K562 (cell line): ENCODE measurements around the gene PPM1N. TPM values are rescaled to one million over a fixed set of nuclear protein-coding genes. Genes with fewer than 3 reads are reported as not detected.

Experiments
- SP1 ChIP-seq: sonication (generic); formaldehyde crosslinking; IDR thresholded peaks from 2 replicates; pipeline ENCODE4 v1.8.1; 2022; ENCODE audit warnings: mild to moderate bottlenecking, missing genetic modification reagents
- polyA plus RNA-seq, 8 experiments: library from polyadenylated mRNA; depleted of rRNA in 4 of 8; stranded (reverse) in 5 of 8; unstranded in 3 of 8; fragments of >200 nt; fragmentation: Nextera tagmentation in 2 of 8; fragmentation: Illumina TruSeq in 1 of 8; extraction: Ambion mirVana in 2 of 8; extraction: Trizol in 1 of 8; gene quantifications; 2 replicates each; pipeline versions ENCODE4 v1.2.1 to v1.2.3, GENCODE V29; 2011 to 2014; ENCODE audit warnings: inconsistent platforms in 1 of 8, missing spikeins in 1 of 8
- total RNA-seq, 7 experiments: library from RNA; depleted of rRNA in 6 of 7; stranded (reverse); fragments of >200 nt in 6 of 7; fragmentation: Illumina TruSeq in 2 of 7; extraction: Trizol in 2 of 7; gene quantifications; 2 replicates each; pipeline versions ENCODE4 v1.2.1 to v1.2.3, GENCODE V29; 2011 to 2021; ENCODE audit warnings: low replicate concordance in 1 of 7
- TF ChIP-seq, protein P1 (sequence below): fragments of 450-650 bp; IDR thresholded peaks from 2 replicates; pipeline ENCODE4 v1.6.1; 2017; ENCODE audit warnings: antibody characterized with exemption, mild to moderate bottlenecking
- TF ChIP-seq, protein P2 (sequence below), 2 experiments: fragments of 450-650 bp; formaldehyde crosslinking in 1 of 2; IDR thresholded peaks; 2 replicates each; pipeline versions ENCODE4 v1.4.0 to v1.6.1; 2014 to 2020; ENCODE audit warnings: mild to moderate bottlenecking in 2 of 2, borderline replicate concordance in 1 of 2, low read depth in 1 of 2

PPM1N gene
- total and polyA plus RNA-seq, 9 of the 15 experiments (the other 6 are each of a cell fraction or from before 2014, with no cell fraction given): 4.5 to 15.6 (median 8.7) TPM

DNA sequence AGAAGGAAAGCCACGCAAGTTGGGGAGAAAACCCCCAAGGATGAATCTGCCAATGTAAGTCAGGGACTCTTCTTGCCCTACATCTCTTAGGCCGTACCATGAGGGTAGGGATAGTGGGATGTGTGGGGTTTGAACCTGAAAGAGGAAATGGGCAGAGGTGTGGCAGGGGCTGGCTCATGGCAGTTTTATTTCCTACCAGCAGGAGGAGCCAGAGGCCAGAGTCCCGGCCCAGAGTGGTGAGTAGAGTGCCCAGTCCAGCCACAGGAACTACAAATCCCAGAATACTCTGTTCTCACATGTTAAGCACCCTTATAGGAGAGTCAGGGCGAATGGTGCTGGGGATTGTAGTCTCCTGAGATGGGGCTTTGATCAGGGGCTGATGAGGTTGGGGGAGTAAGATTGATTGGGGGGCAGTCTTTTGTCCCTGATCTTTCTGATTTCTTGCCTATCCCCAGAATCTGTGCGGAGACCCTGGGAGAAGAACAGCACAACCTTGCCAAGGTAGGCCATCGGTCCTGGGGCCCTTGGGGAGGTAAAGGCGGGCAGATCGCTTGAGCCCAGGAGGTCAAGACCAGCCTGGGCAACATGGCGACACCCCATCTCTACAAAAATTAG, 25.5 kb downstream of the PPM1N start (continued):
- TF ChIP-seq, protein P1, sequence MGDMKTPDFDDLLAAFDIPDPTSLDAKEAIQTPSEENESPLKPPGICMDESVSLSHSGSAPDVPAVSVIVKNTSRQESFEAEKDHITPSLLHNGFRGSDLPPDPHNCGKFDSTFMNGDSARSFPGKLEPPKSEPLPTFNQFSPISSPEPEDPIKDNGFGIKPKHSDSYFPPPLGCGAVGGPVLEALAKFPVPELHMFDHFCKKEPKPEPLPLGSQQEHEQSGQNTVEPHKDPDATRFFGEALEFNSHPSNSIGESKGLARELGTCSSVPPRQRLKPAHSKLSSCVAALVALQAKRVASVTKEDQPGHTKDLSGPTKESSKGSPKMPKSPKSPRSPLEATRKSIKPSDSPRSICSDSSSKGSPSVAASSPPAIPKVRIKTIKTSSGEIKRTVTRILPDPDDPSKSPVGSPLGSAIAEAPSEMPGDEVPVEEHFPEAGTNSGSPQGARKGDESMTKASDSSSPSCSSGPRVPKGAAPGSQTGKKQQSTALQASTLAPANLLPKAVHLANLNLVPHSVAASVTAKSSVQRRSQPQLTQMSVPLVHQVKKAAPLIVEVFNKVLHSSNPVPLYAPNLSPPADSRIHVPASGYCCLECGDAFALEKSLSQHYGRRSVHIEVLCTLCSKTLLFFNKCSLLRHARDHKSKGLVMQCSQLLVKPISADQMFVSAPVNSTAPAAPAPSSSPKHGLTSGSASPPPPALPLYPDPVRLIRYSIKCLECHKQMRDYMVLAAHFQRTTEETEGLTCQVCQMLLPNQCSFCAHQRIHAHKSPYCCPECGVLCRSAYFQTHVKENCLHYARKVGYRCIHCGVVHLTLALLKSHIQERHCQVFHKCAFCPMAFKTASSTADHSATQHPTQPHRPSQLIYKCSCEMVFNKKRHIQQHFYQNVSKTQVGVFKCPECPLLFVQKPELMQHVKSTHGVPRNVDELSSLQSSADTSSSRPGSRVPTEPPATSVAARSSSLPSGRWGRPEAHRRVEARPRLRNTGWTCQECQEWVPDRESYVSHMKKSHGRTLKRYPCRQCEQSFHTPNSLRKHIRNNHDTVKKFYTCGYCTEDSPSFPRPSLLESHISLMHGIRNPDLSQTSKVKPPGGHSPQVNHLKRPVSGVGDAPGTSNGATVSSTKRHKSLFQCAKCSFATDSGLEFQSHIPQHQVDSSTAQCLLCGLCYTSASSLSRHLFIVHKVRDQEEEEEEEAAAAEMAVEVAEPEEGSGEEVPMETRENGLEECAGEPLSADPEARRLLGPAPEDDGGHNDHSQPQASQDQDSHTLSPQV: peak; percentile 68; the same call in 1 of the 2 replicates
- TF ChIP-seq, protein P2, sequence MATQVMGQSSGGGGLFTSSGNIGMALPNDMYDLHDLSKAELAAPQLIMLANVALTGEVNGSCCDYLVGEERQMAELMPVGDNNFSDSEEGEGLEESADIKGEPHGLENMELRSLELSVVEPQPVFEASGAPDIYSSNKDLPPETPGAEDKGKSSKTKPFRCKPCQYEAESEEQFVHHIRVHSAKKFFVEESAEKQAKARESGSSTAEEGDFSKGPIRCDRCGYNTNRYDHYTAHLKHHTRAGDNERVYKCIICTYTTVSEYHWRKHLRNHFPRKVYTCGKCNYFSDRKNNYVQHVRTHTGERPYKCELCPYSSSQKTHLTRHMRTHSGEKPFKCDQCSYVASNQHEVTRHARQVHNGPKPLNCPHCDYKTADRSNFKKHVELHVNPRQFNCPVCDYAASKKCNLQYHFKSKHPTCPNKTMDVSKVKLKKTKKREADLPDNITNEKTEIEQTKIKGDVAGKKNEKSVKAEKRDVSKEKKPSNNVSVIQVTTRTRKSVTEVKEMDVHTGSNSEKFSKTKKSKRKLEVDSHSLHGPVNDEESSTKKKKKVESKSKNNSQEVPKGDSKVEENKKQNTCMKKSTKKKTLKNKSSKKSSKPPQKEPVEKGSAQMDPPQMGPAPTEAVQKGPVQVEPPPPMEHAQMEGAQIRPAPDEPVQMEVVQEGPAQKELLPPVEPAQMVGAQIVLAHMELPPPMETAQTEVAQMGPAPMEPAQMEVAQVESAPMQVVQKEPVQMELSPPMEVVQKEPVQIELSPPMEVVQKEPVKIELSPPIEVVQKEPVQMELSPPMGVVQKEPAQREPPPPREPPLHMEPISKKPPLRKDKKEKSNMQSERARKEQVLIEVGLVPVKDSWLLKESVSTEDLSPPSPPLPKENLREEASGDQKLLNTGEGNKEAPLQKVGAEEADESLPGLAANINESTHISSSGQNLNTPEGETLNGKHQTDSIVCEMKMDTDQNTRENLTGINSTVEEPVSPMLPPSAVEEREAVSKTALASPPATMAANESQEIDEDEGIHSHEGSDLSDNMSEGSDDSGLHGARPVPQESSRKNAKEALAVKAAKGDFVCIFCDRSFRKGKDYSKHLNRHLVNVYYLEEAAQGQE (IDR thresholded peaks at IDR 0.05; ENCODE audit: borderline replicate concordance): peak; percentile 71; the same call in 1 of the 2 replicates
- TF ChIP-seq, protein P2 (CRISPR knock-in tag; IDR thresholded peaks at IDR 0.05; ENCODE audit: low read depth): no peak
- TF ChIP-seq SP1 (CRISPR knock-in tag): 0 out of 2 replicates have a peak, but pooled peaks have one; percentile 27
